Lower leg skin (tissue), 3 donors: ENCODE data around the gene KCNQ4.

Experiments used
- CTCF ChIP-seq, 3 donors: fragments of 450-650 bp; IDR thresholded peaks; one replicate each; pipeline ENCODE4 v1.5.1; 2016; ENCODE audit warnings: antibody characterized with exemption in 3 of 3, mild to moderate bottlenecking in 3 of 3, moderate library complexity in 2 of 3
- POLR2A ChIP-seq, 2 donors: fragments of 450-650 bp; IDR thresholded peaks; one replicate each; pipeline ENCODE4 v1.6.1; 2016 to 2017; ENCODE audit warnings: antibody characterized with exemption in 2 of 2, mild to moderate bottlenecking in 1 of 2, moderate library complexity in 1 of 2

GRCh38 chr1:40796939-40797667, 13.5 kb downstream of the KCNQ4 start:
- TF ChIP-seq CTCF (IDR thresholded peaks at IDR 0.05) (no peak), POLR2A (IDR thresholded peaks at IDR 0.05) (no peak)
